Right atrium auricular region (tissue), 2 donors: Measurements from ENCODE around the gene GRHL3. TPM values are rescaled to one million over a fixed set of nuclear protein-coding genes. Genes with fewer than 3 reads are reported as not detected.

Experiments
- DNase-seq: peaks from one replicate; pipeline ENCODE4 v3.0.0-alpha.2; 2019; ENCODE audit warnings: low spot score
- H3K27ac ChIP-seq, 2 donors: fragments of 200-600 bp; sonication (generic); 1 replicate in 1 of 2; 2 replicates in 1 of 2; pipeline ENCODE4 v1.5.1; 2016 to 2019
- H3K27me3 ChIP-seq, 2 donors: fragments of 200-600 bp; sonication (generic); one replicate each; pipeline versions ENCODE4 v1.5.1 to v1.6.0; 2017 to 2019
- H3K36me3 ChIP-seq: fragments of 200-600 bp; sonication (generic); one replicate; pipeline ENCODE4 v1.5.1; 2016
- H3K4me1 ChIP-seq, 2 donors: fragments of 200-600 bp; sonication (generic); one replicate each; pipeline versions ENCODE4 v1.5.1 to v1.6.0; 2017 to 2019
- H3K4me3 ChIP-seq, 2 donors: fragments of 200-600 bp; sonication (generic); 1 replicate in 1 of 2; 2 replicates in 1 of 2; pipeline ENCODE4 v1.5.1; 2017 to 2019; ENCODE audit warnings: mild to moderate bottlenecking in 1 of 2, moderate library complexity in 1 of 2
- H3K9me3 ChIP-seq, 2 donors: fragments of 200-600 bp; sonication (generic); one replicate each; pipeline ENCODE4 v1.5.1; 2019
- CTCF ChIP-seq, 2 donors: fragments of 200-600 bp; sonication (generic); IDR thresholded peaks; one replicate each; pipeline ENCODE4 v1.5.1; 2019; ENCODE audit warnings: antibody characterized with exemption in 2 of 2
- total RNA-seq, 2 donors: library from RNA; depleted of rRNA; stranded (reverse); fragments of >200 nt; gene quantifications; one replicate each; pipeline ENCODE4 v1.1.0, GENCODE V29; 2016

GRHL3 gene
- total RNA-seq, 2 donors from 2014 or later, result 0.24 TPM; not detected in 1

DNA sequence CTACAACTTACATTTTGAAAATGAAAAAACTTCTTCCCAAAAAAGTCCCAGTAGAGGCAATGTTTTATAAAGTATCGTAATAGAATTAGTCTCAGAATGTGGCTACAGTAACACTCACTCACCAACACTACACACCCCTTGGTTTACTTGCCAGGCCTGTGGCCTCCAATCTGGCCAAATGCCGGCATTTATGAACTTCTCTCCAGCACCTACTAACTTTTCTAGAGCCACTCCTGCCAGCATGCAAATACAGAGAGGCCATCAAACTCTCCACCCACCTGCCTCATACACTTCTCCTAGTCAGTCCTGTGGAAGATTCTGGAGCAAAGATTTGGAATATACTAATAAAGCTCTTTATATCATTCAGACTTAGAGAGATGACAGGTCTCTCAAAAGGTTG lies 62.1 kb downstream of the GRHL3 start:
- H3K27me3 ChIP-seq, result no peaks in the 10 kb centered on the region
- peak; percentile 9 for DNase-seq
- H3K9me3 ChIP-seq, result no peaks in the 10 kb centered on the region
- TF ChIP-seq CTCF (IDR thresholded peaks at IDR 0.05), result no peak
- no peaks in the 10 kb centered on the region for H3K36me3 ChIP-seq
- no peak overlapping the region for H3K27ac ChIP-seq
- H3K4me3 ChIP-seq, result no peak overlapping the region
- H3K4me1 ChIP-seq, result no peaks in the 10 kb centered on the region

- Histone ChIP-seq H3K27ac (no peak overlapping the region), H3K27me3 (no peaks in the 10 kb centered on the region), H3K9me3 (no peaks in the 10 kb centered on the region), H3K4me1 (no peaks in the 10 kb centered on the region), H3K4me3 (no peak overlapping the region), H3K36me3 (no peaks in the 10 kb centered on the region)
- TF ChIP-seq CTCF (IDR thresholded peaks at IDR 0.05), result no peak
- DNase-seq, result peak; percentile 44
These were observed 63.0 kb downstream of the GRHL3 start for GRCh38 chr1:24382165-24382577.

DNA sequence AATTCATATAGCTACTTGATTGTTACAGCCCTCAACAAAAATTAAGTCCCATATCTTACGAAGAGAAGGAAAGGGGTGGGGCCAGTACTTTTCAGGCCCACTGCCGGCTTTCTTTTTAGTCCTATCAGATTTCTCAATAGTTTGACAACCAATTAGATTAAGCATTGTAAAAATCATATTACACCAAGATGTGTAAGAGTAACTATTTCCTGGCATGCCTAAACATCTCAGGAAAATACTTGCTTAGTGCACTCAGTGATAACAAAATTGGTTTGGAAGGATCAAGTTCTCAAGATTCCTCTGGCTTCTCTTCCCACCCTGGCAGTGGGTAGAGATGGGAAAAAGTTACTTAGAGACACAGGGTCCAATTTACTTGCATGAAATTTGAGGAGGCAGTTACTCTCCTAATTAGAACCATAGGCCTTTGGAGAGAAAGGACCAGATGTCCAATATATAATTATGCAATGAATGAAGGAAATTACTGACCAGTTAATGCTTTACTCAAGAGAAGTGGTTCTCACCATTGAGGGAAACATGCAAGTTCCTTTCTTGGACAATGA lies 64.3 kb downstream of the GRHL3 start:
- H3K4me3 ChIP-seq, result no peak overlapping the region
- no peaks in the 10 kb centered on the region for H3K9me3 ChIP-seq
- TF ChIP-seq CTCF (IDR thresholded peaks at IDR 0.05), result no peak
- H3K36me3 ChIP-seq, result no peaks in the 10 kb centered on the region
- H3K27ac ChIP-seq, result no peak overlapping the region
- DNase-seq, result peak; percentile 23
- H3K4me1 ChIP-seq, result no peaks in the 10 kb centered on the region
- no peaks in the 10 kb centered on the region for H3K27me3 ChIP-seq

DNA sequence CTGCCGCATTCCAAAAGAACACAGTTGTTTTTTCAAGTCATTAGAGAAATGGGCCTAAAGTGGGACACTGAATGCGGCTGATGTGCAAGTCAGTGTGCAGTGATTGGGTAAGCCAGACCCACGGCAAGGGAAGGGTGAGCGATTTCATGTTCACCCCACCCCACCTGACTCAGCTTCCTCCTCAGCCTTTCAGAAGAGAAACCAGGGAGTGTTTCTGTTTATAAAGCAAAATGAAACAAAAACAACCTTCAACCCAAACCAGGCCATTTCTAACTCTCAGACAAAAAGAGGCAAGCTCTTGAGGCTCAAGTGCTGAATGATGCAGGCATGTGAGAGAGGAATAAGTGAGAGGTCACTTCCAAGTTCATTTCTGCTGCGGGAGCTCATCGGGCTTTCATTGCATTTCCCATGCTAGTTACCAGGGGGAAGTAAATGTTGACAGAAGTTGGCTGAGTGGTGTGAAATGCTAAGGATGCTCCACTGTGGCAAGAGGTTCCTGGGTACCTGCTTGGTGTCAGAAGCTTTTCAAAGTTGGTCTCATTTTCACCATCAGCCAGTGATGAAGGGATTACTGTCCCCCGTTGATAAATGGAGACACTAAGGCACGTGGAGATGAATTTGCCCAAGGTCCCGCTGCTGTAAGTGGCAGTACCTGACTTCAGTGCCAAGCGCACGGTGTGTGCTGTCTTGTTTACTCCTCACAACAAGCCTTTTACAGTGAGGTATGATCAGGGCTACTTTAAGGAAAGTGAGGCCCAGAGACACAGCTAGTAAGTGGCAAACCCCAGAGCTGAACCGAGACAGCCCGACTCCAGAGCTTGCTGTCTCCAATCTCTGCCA lies 65.3 kb downstream of the GRHL3 start:
- Histone ChIP-seq H3K27me3 (no peaks in the 10 kb centered on the region), H3K4me3 (no peak overlapping the region), H3K4me1 (no peaks in the 10 kb centered on the region), H3K36me3 (no peaks in the 10 kb centered on the region), H3K27ac (no peak overlapping the region), H3K9me3 (no peaks in the 10 kb centered on the region)
- peak; percentile 66 for DNase-seq
- TF ChIP-seq CTCF (IDR thresholded peaks at IDR 0.05), result no peak

- Histone ChIP-seq H3K4me3 (no peak overlapping the region), H3K4me1 (no peaks in the 10 kb centered on the region), H3K27ac (no peak overlapping the region), H3K27me3 (no peaks in the 10 kb centered on the region), H3K9me3 (no peaks in the 10 kb centered on the region), H3K36me3 (no peaks in the 10 kb centered on the region)
- TF ChIP-seq CTCF (IDR thresholded peaks at IDR 0.05), result peak in 1 of 2 donors; percentile 13
- peak; percentile 49 for DNase-seq
These were observed 66.2 kb downstream of the GRHL3 start for GRCh38 chr1:24385160-24385940.
